HepG2 (cell line): ENCODE measurements around the gene MAN1A1. TPM values are rescaled to one million over a fixed set of nuclear protein-coding genes. Genes with fewer than 3 reads are reported as not detected.

Experiments
- ATAC-seq: fragments of 200-7000 bp; cut with Tn5 transposase; 3 replicates; pipeline ENCODE4 v1.9.1; 2020; ENCODE audit warnings: mild to moderate bottlenecking, moderate library complexity
- BruUV-seq: library from RNA; stranded (reverse); fragments of 400-500 nt; replicated peaks from 2 replicates; lab custom pipeline; 2021; lab: Mats Ljungman, UMichigan
- CTCF ChIA-PET: fragments of 300-600 bp; formaldehyde crosslinking; extraction: SDS; loops from one replicate; lab custom pipeline; 2021; ENCODE audit warnings: low total read pairs, inconsistent platforms, low intra/inter-chr PET ratio; lab: Yijun Ruan, JAX
- POLR2A ChIA-PET: fragments of 350-600 bp; sonication (Branson Sonifier 250); formaldehyde crosslinking; loops from one replicate; lab custom pipeline; 2020; ENCODE audit warnings: antibody characterized with exemption, inconsistent platforms; lab: Yijun Ruan, JAX
- DNase-seq: peaks from one replicate; pipeline ENCODE4 v3.0.0-alpha.2; 2015; ENCODE audit warnings: low spot score
- FAIRE-seq: peaks from 3 replicates; lab custom pipeline; 2011; peaks lifted over from hg19 to GRCh38; lab: Jason Lieb, UNC
- H2AFZ ChIP-seq: one replicate; pipeline ENCODE4 v1.6.1; 2011; ENCODE audit warnings: low read length, inconsistent platforms
- H3K27ac ChIP-seq: fragments of 300-600 bp; 3 replicates; pipeline ENCODE4 v1.8.0; 2011; ENCODE audit warnings: mixed run types, mild to moderate bottlenecking, mixed read lengths, low read length, inconsistent platforms; ENCODE audit not compliant: insufficient read depth; ENCODE audit errors: extremely low read length
- H3K27me3 ChIP-seq, 2 experiments: fragments of 200-600 bp in 1 of 2; 2 replicates in 1 of 2; 3 replicates in 1 of 2; pipeline versions ENCODE4 v1.6.0 to v1.8.0; 2011; ENCODE audit warnings: low read length in 2 of 2, mild to moderate bottlenecking in 2 of 2, moderate library complexity in 2 of 2, inconsistent platforms in 1 of 2; ENCODE audit not compliant: insufficient read depth in 2 of 2, control insufficient read depth in 1 of 2
- H3K36me3 ChIP-seq, 2 experiments: fragments of 200-600 bp in 1 of 2; replicated peaks in 1 of 2; 2 replicates in 1 of 2; 3 replicates in 1 of 2; pipeline versions ENCODE4 v1.5.1 to v1.8.0; 2011; ENCODE audit warnings: low read length in 2 of 2, inconsistent platforms in 1 of 2; ENCODE audit not compliant: insufficient read depth in 2 of 2, control insufficient read depth in 1 of 2
- H3K4me1 ChIP-seq: 2 replicates; pipeline ENCODE4 v1.5.1; 2012; ENCODE audit warnings: low read length, inconsistent platforms; ENCODE audit not compliant: insufficient read depth
- H3K4me2 ChIP-seq: 2 replicates; pipeline ENCODE4 v1.6.0; 2011; ENCODE audit warnings: low read depth, low read length, inconsistent platforms
- H3K4me3 ChIP-seq, 3 experiments: fragments of 200-600 bp in 1 of 3; sonication (generic), shearing (Covaris generic) in 1 of 3; replicated peaks in 1 of 3; 2 replicates each; pipeline ENCODE4 v1.5.1; 2011 to 2016; ENCODE audit warnings: low read length in 3 of 3, inconsistent platforms in 2 of 3, low read depth in 2 of 3, mild to moderate bottlenecking in 2 of 3, control low read depth in 1 of 3, mixed read lengths in 1 of 3; ENCODE audit not compliant: insufficient read depth in 1 of 3
- H3K79me2 ChIP-seq: one replicate; pipeline ENCODE4 v1.6.1; 2011; ENCODE audit warnings: low read length, inconsistent platforms; ENCODE audit not compliant: insufficient read depth
- H3K9ac ChIP-seq: 2 replicates; pipeline ENCODE4 v1.6.0; 2011; ENCODE audit warnings: mild to moderate bottlenecking, low read depth, low read length, inconsistent platforms; ENCODE audit not compliant: insufficient read depth
- H3K9me3 ChIP-seq: 2 replicates; pipeline ENCODE4 v1.5.1; 2012; ENCODE audit warnings: mild to moderate bottlenecking, low read length
- H4K20me1 ChIP-seq: 2 replicates; pipeline ENCODE4 v1.6.0; 2011; ENCODE audit warnings: inconsistent platforms, mild to moderate bottlenecking, low read length, moderate library complexity; ENCODE audit not compliant: insufficient read depth
- ATF1 ChIP-seq: IDR thresholded peaks from 2 replicates; pipeline ENCODE4 v1.6.1; 2016; ENCODE audit warnings: mild to moderate bottlenecking, control low read depth
- CHCHD3 ChIP-seq: sonication (generic); formaldehyde crosslinking; IDR thresholded peaks from 2 replicates; pipeline ENCODE4 v1.8.0; 2022; ENCODE audit warnings: mild to moderate bottlenecking, missing genetic modification reagents, moderate library complexity
- E2F5 ChIP-seq: sonication (generic); formaldehyde crosslinking; conservative IDR thresholded peaks from 2 replicates; pipeline ENCODE4 v1.4.0; 2020; ENCODE audit warnings: missing genetic modification reagents
- ELF1 ChIP-seq: sonication (generic); formaldehyde crosslinking; IDR thresholded peaks from 2 replicates; pipeline ENCODE4 v1.4.0; 2020; ENCODE audit warnings: missing genetic modification reagents
- FOXA3 ChIP-seq: IDR thresholded peaks from 2 replicates; pipeline ENCODE4 v1.6.1; 2016; ENCODE audit warnings: missing genetic modification reagents, missing compliant biosample characterization
- HDAC6 ChIP-seq: fragments of 200-600 bp; sonication (generic); IDR thresholded peaks from 2 replicates; pipeline ENCODE4 v1.7.0; 2017; ENCODE audit warnings: mild to moderate bottlenecking, antibody characterized with exemption, low read length, low read depth
- MED8 ChIP-seq: sonication (generic); formaldehyde crosslinking; IDR thresholded peaks from 2 replicates; pipeline ENCODE4 v1.8.1; 2023; ENCODE audit warnings: mild to moderate bottlenecking, missing genetic modification reagents; ENCODE audit not compliant: insufficient replicate concordance
- MEIS2 ChIP-seq: sonication (generic); formaldehyde crosslinking; IDR thresholded peaks from 2 replicates; pipeline ENCODE4 v1.9.0; 2021; ENCODE audit warnings: mild to moderate bottlenecking, missing genetic modification reagents
- NFE2 ChIP-seq: sonication (generic); formaldehyde crosslinking; IDR thresholded peaks from 2 replicates; pipeline ENCODE4 v1.4.0; 2020; ENCODE audit warnings: missing genetic modification reagents
- RXRB ChIP-seq: IDR thresholded peaks from 2 replicates; pipeline ENCODE4 v1.6.1; 2016; ENCODE audit warnings: borderline replicate concordance, missing genetic modification reagents, missing compliant biosample characterization
- ZBTB1 ChIP-seq: sonication (generic); formaldehyde crosslinking; IDR thresholded peaks from 2 replicates; pipeline ENCODE4 v1.4.0; 2020; ENCODE audit warnings: missing genetic modification reagents, borderline replicate concordance
- ZBTB20 ChIP-seq: sonication (generic); formaldehyde crosslinking; IDR thresholded peaks from 2 replicates; pipeline ENCODE4 v1.8.1; 2023; ENCODE audit warnings: missing genetic modification reagents, low read depth, mild to moderate bottlenecking, borderline replicate concordance
- ZNF136 ChIP-seq: sonication (generic); formaldehyde crosslinking; IDR thresholded peaks from 2 replicates; pipeline ENCODE4 v1.8.1; 2022; ENCODE audit warnings: low read depth, mild to moderate bottlenecking, moderate library complexity, missing genetic modification reagents
- ZNF180 ChIP-seq: sonication (generic); formaldehyde crosslinking; IDR thresholded peaks from 2 replicates; pipeline ENCODE4 v1.4.0; 2020; ENCODE audit warnings: low read depth, missing genetic modification reagents, borderline replicate concordance
- ZNF24 ChIP-seq: fragments of 450-650 bp; IDR thresholded peaks from 2 replicates; pipeline ENCODE4 v1.6.1; 2017; ENCODE audit warnings: antibody characterized with exemption, mild to moderate bottlenecking
- ZNF441 ChIP-seq: sonication (generic); formaldehyde crosslinking; IDR thresholded peaks from 2 replicates; pipeline ENCODE4 v1.7.0; 2021; ENCODE audit warnings: missing genetic modification reagents, borderline replicate concordance
- ZNF761 ChIP-seq: sonication (generic); formaldehyde crosslinking; conservative IDR thresholded peaks from 2 replicates; pipeline ENCODE4 v1.4.0; 2020; ENCODE audit warnings: mild to moderate bottlenecking, missing genetic modification reagents
- ZNF841 ChIP-seq: sonication (generic); formaldehyde crosslinking; IDR thresholded peaks from 2 replicates; pipeline ENCODE4 v1.8.1; 2023; ENCODE audit warnings: missing genetic modification reagents, borderline replicate concordance
- WGBS: methylation state at CpG from one replicate; pipeline ENCODE4 v1.1.6; 2017; ENCODE audit warnings: low lambda C conversion rate; 5-methylcytosine and 5-hydroxymethylcytosine counted together
- in situ Hi-C: cut with HindIII; loops from 2 replicates; pipeline ENCODE4 v1.10.0; 2017; ENCODE audit warnings: low pct_unique_long_range_greater_than_20kb; ENCODE audit not compliant: extremely low pct_ligation_motif_present
- intact Hi-C: fragments of 100-400 bp; cut with micrococcal nuclease; formaldehyde crosslinking; loops from one replicate; pipeline ENCODE4 v1.10.0; 2022; ENCODE audit not compliant: unreplicated experiment
- polyA plus RNA-seq, 8 experiments: library from polyadenylated mRNA; depleted of rRNA in 3 of 8; stranded (reverse) in 7 of 8; unstranded in 1 of 8; fragments of >200 nt; fragmentation: Illumina TruSeq in 4 of 8; extraction: Trizol in 4 of 8; gene quantifications; 2 replicates each; pipeline versions ENCODE4 v1.2.1 to v1.2.3, GENCODE V29; 2011 to 2016; ENCODE audit warnings: low read depth in 4 of 8, missing spikeins in 1 of 8, mixed read lengths in 1 of 8; ENCODE audit not compliant: insufficient read depth in 1 of 8
- total RNA-seq, 5 experiments: library from RNA; depleted of rRNA; stranded (reverse); fragments of >200 nt; fragmentation: Illumina TruSeq; extraction: Trizol; gene quantifications; 2 replicates each; pipeline ENCODE4 v1.2.3, GENCODE V29; 2016; ENCODE audit warnings: low read depth in 1 of 5
- TF ChIP-seq, protein P1 (sequence below): fragments of 450-650 bp; IDR thresholded peaks from 2 replicates; pipeline ENCODE4 v1.6.1; 2016
- TF ChIP-seq, protein P2 (sequence below): sonication (generic); formaldehyde crosslinking; IDR thresholded peaks from 2 replicates; pipeline ENCODE4 v1.4.0; 2020; ENCODE audit warnings: mild to moderate bottlenecking, missing genetic modification reagents, borderline replicate concordance

Gene MAN1A1
- total and polyA plus RNA-seq, 2 of the 13 experiments (the other 11 are each of a cell fraction or from before 2014, with no cell fraction given), result 156 to 236 TPM

- in situ Hi-C loops (loop anchor here (5.0 to 25.0 kb wide), 3 partner anchors 202 to 842 kb away; partner anchors contain the start of gene MAN1A1), intact Hi-C loops (no loop called here)
- Histone ChIP-seq H3K4me3 (no peak overlapping the region), H3K9ac (no peak overlapping the region), H4K20me1 (no peaks in the 10 kb centered on the region), H2AFZ (no peak overlapping the region), H3K4me2 (no peak overlapping the region), H3K4me1 (peaks cover 60% of the 10 kb centered on the region), H3K27ac (no peak overlapping the region), H3K27me3 (no peaks in the 10 kb centered on the region), H3K79me2 (no peaks in the 10 kb centered on the region), H3K36me3 (no peaks in the 10 kb centered on the region), H3K9me3 (no peaks in the 10 kb centered on the region)
- no TSS peak for BruUV-seq
- ChIA-PET POLR2A (interaction anchor here (1.0 to 4.1 kb wide), 2 partner anchors 27 to 203 kb away, joined by 4 to 19 read pairs; no protein-coding TSS in a partner anchor), CTCF (no interaction called here)
- ATAC-seq (no peak), DNase-seq (no peak), FAIRE-seq (no peak)
- 70% methylated on average over 2 of the region's 2 CpGs for WGBS
- TF ChIP-seq RXRB (CRISPR knock-in tag) (no peak), ZNF841 (CRISPR knock-in tag) (no peak), ZBTB1 (CRISPR knock-in tag) (no peak), FOXA3 (CRISPR knock-in tag) (no peak), E2F5 (no peak), CHCHD3 (no peak), HDAC6 (no peak), ZNF180 (CRISPR knock-in tag) (no peak), ZNF441 (no peak), NFE2 (CRISPR knock-in tag) (no peak), ZNF136 (CRISPR knock-in tag) (no peak), MEIS2 (no peak), MED8 (CRISPR knock-in tag) (no peak), ZNF24 (no peak), ZBTB20 (CRISPR knock-in tag) (no peak), ATF1 (CRISPR knock-in tag) (no peak), ELF1 (CRISPR knock-in tag) (no peak), ZNF761 (CRISPR knock-in tag) (no peak)
- TF ChIP-seq, protein P1, sequence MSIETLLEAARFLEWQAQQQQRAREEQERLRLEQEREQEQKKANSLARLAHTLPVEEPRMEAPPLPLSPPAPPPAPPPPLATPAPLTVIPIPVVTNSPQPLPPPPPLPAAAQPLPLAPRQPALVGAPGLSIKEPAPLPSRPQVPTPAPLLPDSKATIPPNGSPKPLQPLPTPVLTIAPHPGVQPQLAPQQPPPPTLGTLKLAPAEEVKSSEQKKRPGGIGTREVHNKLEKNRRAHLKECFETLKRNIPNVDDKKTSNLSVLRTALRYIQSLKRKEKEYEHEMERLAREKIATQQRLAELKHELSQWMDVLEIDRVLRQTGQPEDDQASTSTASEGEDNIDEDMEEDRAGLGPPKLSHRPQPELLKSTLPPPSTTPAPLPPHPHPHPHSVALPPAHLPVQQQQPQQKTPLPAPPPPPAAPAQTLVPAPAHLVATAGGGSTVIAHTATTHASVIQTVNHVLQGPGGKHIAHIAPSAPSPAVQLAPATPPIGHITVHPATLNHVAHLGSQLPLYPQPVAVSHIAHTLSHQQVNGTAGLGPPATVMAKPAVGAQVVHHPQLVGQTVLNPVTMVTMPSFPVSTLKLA, result no peak
- TF ChIP-seq, protein P2, sequence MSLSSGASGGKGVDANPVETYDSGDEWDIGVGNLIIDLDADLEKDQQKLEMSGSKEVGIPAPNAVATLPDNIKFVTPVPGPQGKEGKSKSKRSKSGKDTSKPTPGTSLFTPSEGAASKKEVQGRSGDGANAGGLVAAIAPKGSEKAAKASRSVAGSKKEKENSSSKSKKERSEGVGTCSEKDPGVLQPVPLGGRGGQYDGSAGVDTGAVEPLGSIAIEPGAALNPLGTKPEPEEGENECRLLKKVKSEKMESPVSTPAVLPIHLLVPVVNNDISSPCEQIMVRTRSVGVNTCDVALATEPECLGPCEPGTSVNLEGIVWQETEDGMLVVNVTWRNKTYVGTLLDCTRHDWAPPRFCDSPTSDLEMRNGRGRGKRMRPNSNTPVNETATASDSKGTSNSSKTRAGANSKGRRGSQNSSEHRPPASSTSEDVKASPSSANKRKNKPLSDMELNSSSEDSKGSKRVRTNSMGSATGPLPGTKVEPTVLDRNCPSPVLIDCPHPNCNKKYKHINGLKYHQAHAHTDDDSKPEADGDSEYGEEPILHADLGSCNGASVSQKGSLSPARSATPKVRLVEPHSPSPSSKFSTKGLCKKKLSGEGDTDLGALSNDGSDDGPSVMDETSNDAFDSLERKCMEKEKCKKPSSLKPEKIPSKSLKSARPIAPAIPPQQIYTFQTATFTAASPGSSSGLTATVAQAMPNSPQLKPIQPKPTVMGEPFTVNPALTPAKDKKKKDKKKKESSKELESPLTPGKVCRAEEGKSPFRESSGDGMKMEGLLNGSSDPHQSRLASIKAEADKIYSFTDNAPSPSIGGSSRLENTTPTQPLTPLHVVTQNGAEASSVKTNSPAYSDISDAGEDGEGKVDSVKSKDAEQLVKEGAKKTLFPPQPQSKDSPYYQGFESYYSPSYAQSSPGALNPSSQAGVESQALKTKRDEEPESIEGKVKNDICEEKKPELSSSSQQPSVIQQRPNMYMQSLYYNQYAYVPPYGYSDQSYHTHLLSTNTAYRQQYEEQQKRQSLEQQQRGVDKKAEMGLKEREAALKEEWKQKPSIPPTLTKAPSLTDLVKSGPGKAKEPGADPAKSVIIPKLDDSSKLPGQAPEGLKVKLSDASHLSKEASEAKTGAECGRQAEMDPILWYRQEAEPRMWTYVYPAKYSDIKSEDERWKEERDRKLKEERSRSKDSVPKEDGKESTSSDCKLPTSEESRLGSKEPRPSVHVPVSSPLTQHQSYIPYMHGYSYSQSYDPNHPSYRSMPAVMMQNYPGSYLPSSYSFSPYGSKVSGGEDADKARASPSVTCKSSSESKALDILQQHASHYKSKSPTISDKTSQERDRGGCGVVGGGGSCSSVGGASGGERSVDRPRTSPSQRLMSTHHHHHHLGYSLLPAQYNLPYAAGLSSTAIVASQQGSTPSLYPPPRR, result no peak
These were observed 204.4 kb downstream of the MAN1A1 start for GRCh38 chr6:119145111-119145510.
